Vagina (tissue), 2 donors: ENCODE measurements around the gene SORCS2.

Experiments
- CTCF ChIP-seq, 3 experiments: fragments of 450-650 bp in 2 of 3; fragments of 200-600 bp in 1 of 3; sonication (generic) in 1 of 3; IDR thresholded peaks; one replicate each; pipeline ENCODE4 v1.5.1; 2017 to 2019; ENCODE audit warnings: antibody characterized with exemption in 3 of 3, mild to moderate bottlenecking in 2 of 3, moderate library complexity in 2 of 3
- POLR2A ChIP-seq, 2 donors: fragments of 450-650 bp; IDR thresholded peaks; one replicate each; pipeline ENCODE4 v1.6.1; 2017; ENCODE audit warnings: antibody characterized with exemption in 2 of 2, mild to moderate bottlenecking in 2 of 2, moderate library complexity in 2 of 2

GRCh38 chr4:7272404-7272803 lies 80.1 kb downstream of the SORCS2 start:
- TF ChIP-seq POLR2A (IDR thresholded peaks at IDR 0.05) (no peak), CTCF (IDR thresholded peaks at IDR 0.05) (no peak)
